ENCODE results near the gene ZNF558.

Gene ZNF558

DNA sequence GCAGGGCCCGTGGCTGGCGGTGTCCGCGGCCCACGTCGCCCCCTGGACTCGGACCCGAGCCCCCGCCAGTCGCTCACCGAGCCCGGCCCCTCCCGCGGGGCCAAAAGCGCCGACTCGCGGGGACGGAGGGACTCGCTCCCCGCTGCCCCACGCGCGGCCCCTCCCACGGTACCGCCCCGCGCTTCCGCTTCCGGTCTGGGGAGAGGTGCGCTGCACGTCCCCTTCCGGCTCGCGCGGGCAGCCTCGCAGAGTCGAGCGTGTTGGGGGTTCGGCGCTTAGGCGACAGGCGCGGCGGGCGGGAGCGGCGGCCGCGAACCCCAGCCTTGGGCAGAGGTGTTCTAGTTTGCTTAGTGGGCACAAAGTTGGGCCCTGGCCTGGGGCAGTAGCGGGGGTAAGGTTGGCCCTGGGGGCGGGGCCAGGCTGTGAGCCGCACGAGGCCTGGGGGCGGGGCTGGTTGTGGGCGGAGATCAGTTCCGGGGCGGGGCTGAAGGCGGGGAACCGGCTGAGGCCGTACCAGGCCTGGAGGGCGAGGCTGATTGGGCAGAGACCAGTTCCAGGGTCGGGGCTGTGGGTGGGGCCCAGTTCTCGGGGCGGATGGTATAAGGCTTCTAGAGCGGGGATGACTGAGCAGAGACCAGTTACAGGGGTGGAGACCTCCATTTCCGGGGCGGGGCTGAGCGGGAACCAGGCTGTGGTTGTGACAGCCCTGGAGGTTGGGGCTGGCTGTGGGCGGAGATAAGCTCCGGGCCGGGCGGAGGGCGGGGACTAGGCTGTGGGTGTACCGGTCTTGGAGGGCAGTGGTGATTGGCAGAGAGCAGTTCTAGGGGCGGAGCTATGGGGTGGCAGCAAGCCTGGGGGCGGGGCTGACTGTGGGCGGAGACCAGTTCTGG is at the start of gene ZNF558, which contains the start of gene MBD3L1:
Gene ZNF558 (minus strand): TSS at position 173 of the 890 bp plus-strand sequence. CDS start 9,645 bp downstream, outside the sequence.
Gene MBD3L1 (plus strand): TSS at position 246 of the 890 bp plus-strand sequence. CDS start 10,302 bp downstream, outside the sequence.
- Histone ChIP-seq H3K36me3 (ENCODE audit: control insufficient read depth, insufficient read depth, low read length) (peaks cover 14% of the 10 kb centered on the region), H3K9me3 (ENCODE audit: control insufficient read depth, insufficient read depth, low read depth, low read length) (peaks cover 11% of the 10 kb centered on the region; the same call in 1 of the 2 replicates), H3K27ac (ENCODE audit: low read depth, low read length) (peak within 1 kb of the TSS; percentile 84; the same call in 1 of the 2 replicates), H3K4me3 (ENCODE audit: low read depth, low read length) (peak within 1 kb of the TSS; percentile 92), H3K27me3 (ENCODE audit: control insufficient read depth, insufficient read depth, low read length) (no peaks in the 10 kb centered on the region; the same call in 1 of the 2 replicates), H3K4me1 (ENCODE audit: control insufficient read depth, insufficient read depth, low read length) (no peaks in the 10 kb centered on the region), H3K9ac (ENCODE audit: low read length) (peak within 1 kb of the TSS; percentile 88)

DNA sequence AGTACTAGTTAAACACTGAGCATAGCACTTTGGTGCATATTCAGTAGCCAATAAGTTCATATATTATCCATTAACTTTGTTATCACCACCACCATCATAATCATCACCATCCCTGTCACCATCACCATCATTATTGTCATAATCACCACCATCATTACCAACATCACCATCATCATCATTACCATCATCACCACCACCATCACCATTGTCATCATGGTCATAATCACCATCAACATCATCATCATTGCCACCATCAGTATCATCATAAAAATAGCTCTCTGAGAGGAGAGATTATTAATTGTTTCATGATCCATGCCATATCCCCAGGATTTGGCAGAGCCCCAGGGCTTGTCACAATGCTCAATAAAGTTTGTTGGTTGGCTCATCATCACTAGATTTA is 49.4 kb upstream of the ZNF558 start:
- Histone ChIP-seq H3K9ac (ENCODE audit: low read length) (no peak overlapping the region), H3K27me3 (ENCODE audit: control insufficient read depth, insufficient read depth, low read length) (no peaks in the 10 kb centered on the region; the same call in 1 of the 2 replicates), H3K4me3 (ENCODE audit: low read depth, low read length) (no peak overlapping the region), H3K9me3 (ENCODE audit: control insufficient read depth, insufficient read depth, low read depth, low read length) (peaks cover 82% of the 10 kb centered on the region; the same call in 1 of the 2 replicates), H3K27ac (ENCODE audit: low read depth, low read length) (no peak overlapping the region), H3K4me1 (ENCODE audit: control insufficient read depth, insufficient read depth, low read length) (no peaks in the 10 kb centered on the region), H3K36me3 (ENCODE audit: control insufficient read depth, insufficient read depth, low read length) (no peaks in the 10 kb centered on the region)

DNA sequence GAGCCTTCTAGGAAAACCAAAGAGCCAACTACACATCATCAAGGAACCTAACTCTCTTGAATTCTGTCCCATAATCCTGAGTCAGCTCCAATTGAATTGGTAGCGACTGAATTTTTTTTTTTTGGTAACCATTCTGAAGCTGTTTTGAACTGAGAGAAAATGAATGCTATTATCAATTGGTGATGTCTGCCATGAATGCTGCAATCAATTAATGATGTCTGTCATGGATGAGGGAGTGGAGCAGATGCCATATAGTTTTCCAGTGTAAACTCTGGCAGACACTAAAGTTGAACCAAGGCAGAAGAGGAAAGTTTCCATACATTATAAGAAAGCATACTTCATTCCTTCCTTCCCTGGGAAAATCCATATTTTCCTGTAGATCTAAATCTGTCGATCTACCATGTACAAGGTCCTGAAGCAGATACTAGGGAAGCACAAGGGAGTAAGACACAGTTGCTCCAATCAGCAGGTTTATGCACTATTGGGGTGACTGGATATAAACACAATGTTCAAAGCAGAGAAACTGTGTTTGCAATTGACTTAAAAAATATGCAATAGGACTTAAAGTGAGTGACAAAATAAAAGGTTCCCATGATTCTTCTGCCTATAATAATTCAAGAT is 48.9 kb upstream of the ZNF558 start:
- Histone ChIP-seq H3K4me1 (ENCODE audit: control insufficient read depth, insufficient read depth, low read length) (no peaks in the 10 kb centered on the region), H3K27ac (ENCODE audit: low read depth, low read length) (no peak overlapping the region), H3K9ac (ENCODE audit: low read length) (no peak overlapping the region), H3K9me3 (ENCODE audit: control insufficient read depth, insufficient read depth, low read depth, low read length) (peaks cover 79% of the 10 kb centered on the region; the same call in 1 of the 2 replicates), H3K27me3 (ENCODE audit: control insufficient read depth, insufficient read depth, low read length) (no peaks in the 10 kb centered on the region; the same call in 1 of the 2 replicates), H3K4me3 (ENCODE audit: low read depth, low read length) (no peak overlapping the region), H3K36me3 (ENCODE audit: control insufficient read depth, insufficient read depth, low read length) (no peaks in the 10 kb centered on the region)

GRCh38 chr19:8877854-8878705 is 46.0 kb upstream of the ZNF558 start:
- peaks cover 55% of the 10 kb centered on the region; the same call in 1 of the 2 replicates for H3K9me3 ChIP-seq (ENCODE audit: control insufficient read depth, insufficient read depth, low read depth, low read length)
- no peaks in the 10 kb centered on the region; the same call in 1 of the 2 replicates for H3K27me3 ChIP-seq (ENCODE audit: control insufficient read depth, insufficient read depth, low read length)
- H3K36me3 ChIP-seq (ENCODE audit: control insufficient read depth, insufficient read depth, low read length), result no peaks in the 10 kb centered on the region
- no peak overlapping the region for H3K9ac ChIP-seq (ENCODE audit: low read length)
- no peak overlapping the region for H3K27ac ChIP-seq (ENCODE audit: low read depth, low read length)
- no peaks in the 10 kb centered on the region for H3K4me1 ChIP-seq (ENCODE audit: control insufficient read depth, insufficient read depth, low read length)
- H3K4me3 ChIP-seq (ENCODE audit: low read depth, low read length), result no peak overlapping the region

GRCh38 chr19:8866344-8866743 is 34.2 kb upstream of the ZNF558 start:
- Histone ChIP-seq H3K36me3 (ENCODE audit: control insufficient read depth, insufficient read depth, low read length) (no peaks in the 10 kb centered on the region), H3K4me3 (ENCODE audit: low read depth, low read length) (no peak overlapping the region), H3K9ac (ENCODE audit: low read length) (no peak overlapping the region), H3K27me3 (ENCODE audit: control insufficient read depth, insufficient read depth, low read length) (peaks cover 5% of the 10 kb centered on the region; the same call in 1 of the 2 replicates), H3K27ac (ENCODE audit: low read depth, low read length) (no peak overlapping the region), H3K9me3 (ENCODE audit: control insufficient read depth, insufficient read depth, low read depth, low read length) (peaks cover 69% of the 10 kb centered on the region; the same call in 1 of the 2 replicates), H3K4me1 (ENCODE audit: control insufficient read depth, insufficient read depth, low read length) (no peaks in the 10 kb centered on the region)

DNA sequence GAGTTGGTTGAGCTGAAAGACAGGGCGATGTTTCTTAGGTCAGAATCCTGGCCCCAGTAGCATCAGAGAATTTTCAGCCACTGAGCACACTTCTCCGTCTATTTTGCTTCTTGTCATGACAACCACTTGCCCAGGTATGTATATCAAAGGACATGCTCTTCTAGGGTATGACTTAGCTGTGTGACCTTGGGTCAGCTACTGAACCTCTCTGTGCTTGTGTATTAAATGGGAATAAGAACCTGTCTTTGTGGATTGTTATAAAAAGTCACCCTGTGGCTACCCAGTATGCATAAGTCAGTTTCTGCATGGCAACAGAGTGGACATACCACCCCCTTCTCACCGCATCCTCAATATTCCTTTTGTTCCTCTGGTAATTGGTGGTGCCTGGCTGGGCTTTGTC is 26.2 kb upstream of the ZNF558 start:
- Histone ChIP-seq H3K4me1 (ENCODE audit: control insufficient read depth, insufficient read depth, low read length) (no peaks in the 10 kb centered on the region), H3K9me3 (ENCODE audit: control insufficient read depth, insufficient read depth, low read depth, low read length) (peaks cover 51% of the 10 kb centered on the region; the same call in 1 of the 2 replicates), H3K9ac (ENCODE audit: low read length) (no peak overlapping the region), H3K4me3 (ENCODE audit: low read depth, low read length) (no peak overlapping the region), H3K27me3 (ENCODE audit: control insufficient read depth, insufficient read depth, low read length) (peaks cover 3% of the 10 kb centered on the region; the same call in 1 of the 2 replicates), H3K27ac (ENCODE audit: low read depth, low read length) (no peak overlapping the region), H3K36me3 (ENCODE audit: control insufficient read depth, insufficient read depth, low read length) (no peaks in the 10 kb centered on the region)

DNA sequence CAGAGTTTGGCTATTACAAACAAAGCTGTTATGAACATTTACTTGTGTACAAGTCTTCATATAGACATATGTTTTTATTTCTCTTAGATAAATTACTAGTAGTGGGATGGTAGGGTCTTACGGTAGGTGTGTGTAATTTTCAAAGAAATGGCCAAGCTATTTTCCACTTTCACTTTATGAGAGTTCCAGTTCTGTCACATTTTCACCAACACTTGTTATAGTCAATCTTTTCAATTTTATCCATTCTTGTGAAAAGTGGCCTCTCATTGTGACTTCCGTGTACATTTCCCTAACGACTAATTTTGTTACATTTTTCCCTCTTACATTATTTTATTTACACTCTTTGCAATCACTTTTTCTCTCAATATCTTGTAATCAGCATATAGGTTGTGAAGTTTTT is 18.4 kb upstream of the ZNF558 start:
- Histone ChIP-seq H3K4me3 (ENCODE audit: low read depth, low read length) (no peak overlapping the region), H3K9me3 (ENCODE audit: control insufficient read depth, insufficient read depth, low read depth, low read length) (peaks cover 57% of the 10 kb centered on the region; the same call in 1 of the 2 replicates), H3K27ac (ENCODE audit: low read depth, low read length) (no peak overlapping the region)

GRCh38 chr19:8849232-8849631 is 17.1 kb upstream of the ZNF558 start:
- no peaks in the 10 kb centered on the region for H3K4me1 ChIP-seq (ENCODE audit: control insufficient read depth, insufficient read depth, low read length)
- peaks cover 47% of the 10 kb centered on the region; the same call in 1 of the 2 replicates for H3K9me3 ChIP-seq (ENCODE audit: control insufficient read depth, insufficient read depth, low read depth, low read length)
- H3K4me3 ChIP-seq (ENCODE audit: low read depth, low read length), result no peak overlapping the region
- no peaks in the 10 kb centered on the region for H3K36me3 ChIP-seq (ENCODE audit: control insufficient read depth, insufficient read depth, low read length)
- H3K27ac ChIP-seq (ENCODE audit: low read depth, low read length), result no peak overlapping the region
- H3K9ac ChIP-seq (ENCODE audit: low read length), result no peak overlapping the region
- no peaks in the 10 kb centered on the region for H3K27me3 ChIP-seq (ENCODE audit: control insufficient read depth, insufficient read depth, low read length)

More for the DNA sequence above, 18.4 kb upstream of the ZNF558 start:
- Histone ChIP-seq H3K27me3 (ENCODE audit: control insufficient read depth, insufficient read depth, low read length) (no peaks in the 10 kb centered on the region), H3K4me1 (ENCODE audit: control insufficient read depth, insufficient read depth, low read length) (no peaks in the 10 kb centered on the region), H3K36me3 (ENCODE audit: control insufficient read depth, insufficient read depth, low read length) (no peaks in the 10 kb centered on the region), H3K9ac (ENCODE audit: low read length) (no peak overlapping the region)

DNA sequence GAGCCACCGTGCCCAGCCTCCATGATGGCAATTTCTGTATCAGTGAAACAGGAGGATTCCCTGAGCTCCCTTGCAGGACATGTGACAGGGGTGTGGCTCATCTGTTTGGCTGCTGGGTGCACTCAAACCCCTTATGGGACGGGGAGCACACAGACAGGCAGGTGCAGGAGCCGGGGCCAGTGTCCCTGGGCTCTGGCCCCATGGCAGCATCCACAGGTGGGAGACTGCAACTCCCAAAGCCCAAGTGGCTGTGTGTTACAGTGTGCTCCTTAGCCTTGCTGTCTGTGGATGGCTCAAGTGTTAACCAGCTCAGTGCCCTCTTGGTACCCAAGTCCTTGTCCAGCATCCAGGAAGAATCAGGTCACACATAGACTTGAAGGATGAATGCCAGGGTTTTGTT is 14.7 kb upstream of the ZNF558 start:
- H3K9me3 ChIP-seq (ENCODE audit: control insufficient read depth, insufficient read depth, low read depth, low read length), result peaks cover 50% of the 10 kb centered on the region; the same call in 1 of the 2 replicates
- no peak overlapping the region for H3K4me3 ChIP-seq (ENCODE audit: low read depth, low read length)

GRCh38 chr19:8840708-8841107 is 8.6 kb upstream of the ZNF558 start:
- Histone ChIP-seq H3K4me3 (ENCODE audit: low read depth, low read length) (no peak overlapping the region), H3K27me3 (ENCODE audit: control insufficient read depth, insufficient read depth, low read length) (peaks cover 4% of the 10 kb centered on the region; the same call in 1 of the 2 replicates)

More for the DNA sequence above, 14.7 kb upstream of the ZNF558 start:
- H3K36me3 ChIP-seq (ENCODE audit: control insufficient read depth, insufficient read depth, low read length), result no peaks in the 10 kb centered on the region
- no peaks in the 10 kb centered on the region for H3K4me1 ChIP-seq (ENCODE audit: control insufficient read depth, insufficient read depth, low read length)
- no peak overlapping the region for H3K27ac ChIP-seq (ENCODE audit: low read depth, low read length)
- H3K27me3 ChIP-seq (ENCODE audit: control insufficient read depth, insufficient read depth, low read length), result peaks cover 4% of the 10 kb centered on the region; the same call in 1 of the 2 replicates
- H3K9ac ChIP-seq (ENCODE audit: low read length), result no peak overlapping the region

More at GRCh38 chr19:8840708-8841107, 8.6 kb upstream of the ZNF558 start:
- Histone ChIP-seq H3K4me1 (ENCODE audit: control insufficient read depth, insufficient read depth, low read length) (no peaks in the 10 kb centered on the region), H3K36me3 (ENCODE audit: control insufficient read depth, insufficient read depth, low read length) (no peaks in the 10 kb centered on the region), H3K9ac (ENCODE audit: low read length) (no peak overlapping the region), H3K9me3 (ENCODE audit: control insufficient read depth, insufficient read depth, low read depth, low read length) (peaks cover 37% of the 10 kb centered on the region; the same call in 1 of the 2 replicates), H3K27ac (ENCODE audit: low read depth, low read length) (no peak overlapping the region)
